ENCODE data around the gene IZUMO4. TPM values are rescaled to one million over a fixed set of nuclear protein-coding genes. Genes with fewer than 3 reads are reported as not detected.
A peak's percentile ranks its signal among the peaks of the same experiment; 100 is the strongest.

IZUMO4 gene
- total and polyA plus RNA-seq, 10 of the 15 experiments (the other 5 are each of a cell fraction or from before 2014, with no cell fraction given), result 0.53 to 27.1 (median 7.5) TPM

DNA sequence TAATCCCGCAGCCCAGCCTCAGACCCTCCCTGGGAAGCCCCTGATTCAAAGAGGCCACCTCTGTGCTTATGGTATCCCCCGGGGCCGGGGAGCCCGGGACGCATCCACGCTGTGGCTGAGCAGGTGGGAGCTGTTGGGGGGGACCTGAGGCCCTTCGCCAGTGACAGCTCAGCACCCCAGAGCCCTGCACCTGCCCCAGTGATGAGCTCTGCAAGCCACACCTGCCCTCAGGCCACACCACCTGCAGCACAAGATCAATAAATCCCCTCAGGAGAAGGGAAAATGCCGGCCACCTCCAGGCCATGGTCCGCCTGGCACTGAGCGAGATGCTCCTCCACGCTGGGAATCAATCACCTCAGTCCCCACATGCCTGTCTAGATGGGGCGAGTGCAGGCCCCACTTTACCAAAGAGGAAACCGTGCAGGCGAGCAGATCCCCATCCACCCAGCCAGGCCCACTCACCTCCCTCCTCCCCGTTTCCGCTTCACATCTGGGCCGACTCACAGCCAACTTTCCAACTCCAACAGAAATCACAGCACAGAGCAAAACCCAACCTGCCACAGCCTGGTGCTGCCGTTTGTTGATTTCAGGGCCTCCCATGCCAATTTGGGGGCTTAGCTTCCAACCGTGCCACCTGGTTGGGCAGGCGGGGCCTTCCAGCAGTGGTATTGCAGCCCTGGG lies 13.4 kb upstream of the IZUMO4 start (continued):
- TF ChIP-seq EZH2 (IDR thresholded peaks at IDR 0.05; ENCODE audit: borderline replicate concordance, control insufficient read depth, low read depth, low read length) (no peak), ETV6 (conservative IDR thresholded peaks at IDR 0.05 in 1 of 2, IDR thresholded peaks at IDR 0.05 in 1 of 2; ENCODE audit: borderline replicate concordance in 1 of 2, low read depth in 1 of 2) (no peak), CEBPB (IDR thresholded peaks at IDR 0.05; ENCODE audit: borderline replicate concordance in 1 of 2, low read depth in 2 of 2, low read length in 2 of 2) (no peak), LARP7 (IDR thresholded peaks at IDR 0.05) (peak; percentile 53; the same call in 1 of the 2 replicates), POLR2AphosphoS5 (IDR thresholded peaks at IDR 0.05; ENCODE audit: low read length) (peak; percentile 82; the same call in 1 of the 2 replicates), SREBF2 (IDR thresholded peaks at IDR 0.05; ENCODE audit: low read length) (no peak), SUZ12 (IDR thresholded peaks at IDR 0.05; ENCODE audit: unreplicated experiment) (no peak), YBX1 (IDR thresholded peaks at IDR 0.05) (no peak), SMAD1 (IDR thresholded peaks at IDR 0.05; ENCODE audit: low read depth, partially characterized antibody) (peak; percentile 14), TCF7 (IDR thresholded peaks at IDR 0.05; ENCODE audit: borderline replicate concordance) (no peak)
- TF ChIP-seq, protein P1, sequence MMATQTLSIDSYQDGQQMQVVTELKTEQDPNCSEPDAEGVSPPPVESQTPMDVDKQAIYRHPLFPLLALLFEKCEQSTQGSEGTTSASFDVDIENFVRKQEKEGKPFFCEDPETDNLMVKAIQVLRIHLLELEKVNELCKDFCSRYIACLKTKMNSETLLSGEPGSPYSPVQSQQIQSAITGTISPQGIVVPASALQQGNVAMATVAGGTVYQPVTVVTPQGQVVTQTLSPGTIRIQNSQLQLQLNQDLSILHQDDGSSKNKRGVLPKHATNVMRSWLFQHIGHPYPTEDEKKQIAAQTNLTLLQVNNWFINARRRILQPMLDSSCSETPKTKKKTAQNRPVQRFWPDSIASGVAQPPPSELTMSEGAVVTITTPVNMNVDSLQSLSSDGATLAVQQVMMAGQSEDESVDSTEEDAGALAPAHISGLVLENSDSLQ (IDR thresholded peaks at IDR 0.05), result no peak
- TF ChIP-seq, protein P2, sequence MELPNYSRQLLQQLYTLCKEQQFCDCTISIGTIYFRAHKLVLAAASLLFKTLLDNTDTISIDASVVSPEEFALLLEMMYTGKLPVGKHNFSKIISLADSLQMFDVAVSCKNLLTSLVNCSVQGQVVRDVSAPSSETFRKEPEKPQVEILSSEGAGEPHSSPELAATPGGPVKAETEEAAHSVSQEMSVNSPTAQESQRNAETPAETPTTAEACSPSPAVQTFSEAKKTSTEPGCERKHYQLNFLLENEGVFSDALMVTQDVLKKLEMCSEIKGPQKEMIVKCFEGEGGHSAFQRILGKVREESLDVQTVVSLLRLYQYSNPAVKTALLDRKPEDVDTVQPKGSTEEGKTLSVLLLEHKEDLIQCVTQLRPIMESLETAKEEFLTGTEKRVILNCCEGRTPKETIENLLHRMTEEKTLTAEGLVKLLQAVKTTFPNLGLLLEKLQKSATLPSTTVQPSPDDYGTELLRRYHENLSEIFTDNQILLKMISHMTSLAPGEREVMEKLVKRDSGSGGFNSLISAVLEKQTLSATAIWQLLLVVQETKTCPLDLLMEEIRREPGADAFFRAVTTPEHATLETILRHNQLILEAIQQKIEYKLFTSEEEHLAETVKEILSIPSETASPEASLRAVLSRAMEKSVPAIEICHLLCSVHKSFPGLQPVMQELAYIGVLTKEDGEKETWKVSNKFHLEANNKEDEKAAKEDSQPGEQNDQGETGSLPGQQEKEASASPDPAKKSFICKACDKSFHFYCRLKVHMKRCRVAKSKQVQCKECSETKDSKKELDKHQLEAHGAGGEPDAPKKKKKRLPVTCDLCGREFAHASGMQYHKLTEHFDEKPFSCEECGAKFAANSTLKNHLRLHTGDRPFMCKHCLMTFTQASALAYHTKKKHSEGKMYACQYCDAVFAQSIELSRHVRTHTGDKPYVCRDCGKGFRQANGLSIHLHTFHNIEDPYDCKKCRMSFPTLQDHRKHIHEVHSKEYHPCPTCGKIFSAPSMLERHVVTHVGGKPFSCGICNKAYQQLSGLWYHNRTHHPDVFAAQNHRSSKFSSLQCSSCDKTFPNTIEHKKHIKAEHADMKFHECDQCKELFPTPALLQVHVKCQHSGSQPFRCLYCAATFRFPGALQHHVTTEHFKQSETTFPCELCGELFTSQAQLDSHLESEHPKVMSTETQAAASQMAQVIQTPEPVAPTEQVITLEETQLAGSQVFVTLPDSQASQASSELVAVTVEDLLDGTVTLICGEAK (IDR thresholded peaks at IDR 0.05; ENCODE audit: borderline replicate concordance), result no peak
- TF ChIP-seq, protein P3, sequence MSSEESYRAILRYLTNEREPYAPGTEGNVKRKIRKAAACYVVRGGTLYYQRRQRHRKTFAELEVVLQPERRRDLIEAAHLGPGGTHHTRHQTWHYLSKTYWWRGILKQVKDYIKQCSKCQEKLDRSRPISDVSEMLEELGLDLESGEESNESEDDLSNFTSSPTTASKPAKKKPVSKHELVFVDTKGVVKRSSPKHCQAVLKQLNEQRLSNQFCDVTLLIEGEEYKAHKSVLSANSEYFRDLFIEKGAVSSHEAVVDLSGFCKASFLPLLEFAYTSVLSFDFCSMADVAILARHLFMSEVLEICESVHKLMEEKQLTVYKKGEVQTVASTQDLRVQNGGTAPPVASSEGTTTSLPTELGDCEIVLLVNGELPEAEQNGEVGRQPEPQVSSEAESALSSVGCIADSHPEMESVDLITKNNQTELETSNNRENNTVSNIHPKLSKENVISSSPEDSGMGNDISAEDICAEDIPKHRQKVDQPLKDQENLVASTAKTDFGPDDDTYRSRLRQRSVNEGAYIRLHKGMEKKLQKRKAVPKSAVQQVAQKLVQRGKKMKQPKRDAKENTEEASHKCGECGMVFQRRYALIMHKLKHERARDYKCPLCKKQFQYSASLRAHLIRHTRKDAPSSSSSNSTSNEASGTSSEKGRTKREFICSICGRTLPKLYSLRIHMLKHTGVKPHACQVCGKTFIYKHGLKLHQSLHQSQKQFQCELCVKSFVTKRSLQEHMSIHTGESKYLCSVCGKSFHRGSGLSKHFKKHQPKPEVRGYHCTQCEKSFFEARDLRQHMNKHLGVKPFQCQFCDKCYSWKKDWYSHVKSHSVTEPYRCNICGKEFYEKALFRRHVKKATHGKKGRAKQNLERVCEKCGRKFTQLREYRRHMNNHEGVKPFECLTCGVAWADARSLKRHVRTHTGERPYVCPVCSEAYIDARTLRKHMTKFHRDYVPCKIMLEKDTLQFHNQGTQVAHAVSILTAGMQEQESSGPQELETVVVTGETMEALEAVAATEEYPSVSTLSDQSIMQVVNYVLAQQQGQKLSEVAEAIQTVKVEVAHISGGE (CRISPR knock-in tag; IDR thresholded peaks at IDR 0.05), result no peak
- TF ChIP-seq, protein P4, sequence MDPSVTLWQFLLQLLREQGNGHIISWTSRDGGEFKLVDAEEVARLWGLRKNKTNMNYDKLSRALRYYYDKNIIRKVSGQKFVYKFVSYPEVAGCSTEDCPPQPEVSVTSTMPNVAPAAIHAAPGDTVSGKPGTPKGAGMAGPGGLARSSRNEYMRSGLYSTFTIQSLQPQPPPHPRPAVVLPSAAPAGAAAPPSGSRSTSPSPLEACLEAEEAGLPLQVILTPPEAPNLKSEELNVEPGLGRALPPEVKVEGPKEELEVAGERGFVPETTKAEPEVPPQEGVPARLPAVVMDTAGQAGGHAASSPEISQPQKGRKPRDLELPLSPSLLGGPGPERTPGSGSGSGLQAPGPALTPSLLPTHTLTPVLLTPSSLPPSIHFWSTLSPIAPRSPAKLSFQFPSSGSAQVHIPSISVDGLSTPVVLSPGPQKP (IDR thresholded peaks at IDR 0.05; ENCODE audit: low read depth, low read length), result no peak

Data from GM12878 (cell line).